ENCODE results near the gene SYT2.

The SYT2 gene

GRCh38 chr1:202590126-202590525, 120.1 kb downstream of the SYT2 start:
- TF ChIP-seq, protein P1, sequence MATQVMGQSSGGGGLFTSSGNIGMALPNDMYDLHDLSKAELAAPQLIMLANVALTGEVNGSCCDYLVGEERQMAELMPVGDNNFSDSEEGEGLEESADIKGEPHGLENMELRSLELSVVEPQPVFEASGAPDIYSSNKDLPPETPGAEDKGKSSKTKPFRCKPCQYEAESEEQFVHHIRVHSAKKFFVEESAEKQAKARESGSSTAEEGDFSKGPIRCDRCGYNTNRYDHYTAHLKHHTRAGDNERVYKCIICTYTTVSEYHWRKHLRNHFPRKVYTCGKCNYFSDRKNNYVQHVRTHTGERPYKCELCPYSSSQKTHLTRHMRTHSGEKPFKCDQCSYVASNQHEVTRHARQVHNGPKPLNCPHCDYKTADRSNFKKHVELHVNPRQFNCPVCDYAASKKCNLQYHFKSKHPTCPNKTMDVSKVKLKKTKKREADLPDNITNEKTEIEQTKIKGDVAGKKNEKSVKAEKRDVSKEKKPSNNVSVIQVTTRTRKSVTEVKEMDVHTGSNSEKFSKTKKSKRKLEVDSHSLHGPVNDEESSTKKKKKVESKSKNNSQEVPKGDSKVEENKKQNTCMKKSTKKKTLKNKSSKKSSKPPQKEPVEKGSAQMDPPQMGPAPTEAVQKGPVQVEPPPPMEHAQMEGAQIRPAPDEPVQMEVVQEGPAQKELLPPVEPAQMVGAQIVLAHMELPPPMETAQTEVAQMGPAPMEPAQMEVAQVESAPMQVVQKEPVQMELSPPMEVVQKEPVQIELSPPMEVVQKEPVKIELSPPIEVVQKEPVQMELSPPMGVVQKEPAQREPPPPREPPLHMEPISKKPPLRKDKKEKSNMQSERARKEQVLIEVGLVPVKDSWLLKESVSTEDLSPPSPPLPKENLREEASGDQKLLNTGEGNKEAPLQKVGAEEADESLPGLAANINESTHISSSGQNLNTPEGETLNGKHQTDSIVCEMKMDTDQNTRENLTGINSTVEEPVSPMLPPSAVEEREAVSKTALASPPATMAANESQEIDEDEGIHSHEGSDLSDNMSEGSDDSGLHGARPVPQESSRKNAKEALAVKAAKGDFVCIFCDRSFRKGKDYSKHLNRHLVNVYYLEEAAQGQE (IDR thresholded peaks at IDR 0.05; ENCODE audit: low read depth) = no peak
- TF ChIP-seq TEAD4 (IDR thresholded peaks at IDR 0.05) = no peak
- no peak for TF ChIP-seq FOXM1 (IDR thresholded peaks at IDR 0.05; ENCODE audit: borderline replicate concordance, low read depth)
- TF ChIP-seq CREB1 (IDR thresholded peaks at IDR 0.05; ENCODE audit: low read depth) = no peak
- no peak for TF ChIP-seq YY1 (IDR thresholded peaks at IDR 0.05; ENCODE audit: low read depth)
- TF ChIP-seq ZBTB7A (IDR thresholded peaks at IDR 0.05; ENCODE audit: low read depth) = no peak

- TF ChIP-seq FOXM1 (IDR thresholded peaks at IDR 0.05; ENCODE audit: borderline replicate concordance, low read depth) = peak; percentile 94
- no peak for TF ChIP-seq CREB1 (IDR thresholded peaks at IDR 0.05; ENCODE audit: low read depth)
- TF ChIP-seq, protein P1 (IDR thresholded peaks at IDR 0.05; ENCODE audit: low read depth) = 0 out of 2 replicates have a peak, but pooled peaks have one; percentile 12
- no peak for TF ChIP-seq TAF1 (IDR thresholded peaks at IDR 0.05; ENCODE audit: low read depth)
- TF ChIP-seq EP300 (IDR thresholded peaks at IDR 0.05; ENCODE audit: borderline replicate concordance) = peak; percentile 99
- TF ChIP-seq TEAD4 (IDR thresholded peaks at IDR 0.05) = peak; percentile 99
- TF ChIP-seq EGR1 (IDR thresholded peaks at IDR 0.05) = peak; percentile 84
- no peak for TF ChIP-seq ZBTB7A (IDR thresholded peaks at IDR 0.05; ENCODE audit: low read depth)
- peak; percentile 35 for TF ChIP-seq RAD21 (IDR thresholded peaks at IDR 0.05; ENCODE audit: low read depth)
- TF ChIP-seq TCF12 (IDR thresholded peaks at IDR 0.05; ENCODE audit: low read depth) = peak; percentile 97
- TF ChIP-seq, protein P2, sequence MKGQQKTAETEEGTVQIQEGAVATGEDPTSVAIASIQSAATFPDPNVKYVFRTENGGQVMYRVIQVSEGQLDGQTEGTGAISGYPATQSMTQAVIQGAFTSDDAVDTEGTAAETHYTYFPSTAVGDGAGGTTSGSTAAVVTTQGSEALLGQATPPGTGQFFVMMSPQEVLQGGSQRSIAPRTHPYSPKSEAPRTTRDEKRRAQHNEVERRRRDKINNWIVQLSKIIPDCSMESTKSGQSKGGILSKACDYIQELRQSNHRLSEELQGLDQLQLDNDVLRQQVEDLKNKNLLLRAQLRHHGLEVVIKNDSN (IDR thresholded peaks at IDR 0.05) = peak; percentile 92
- TF ChIP-seq, protein P3, sequence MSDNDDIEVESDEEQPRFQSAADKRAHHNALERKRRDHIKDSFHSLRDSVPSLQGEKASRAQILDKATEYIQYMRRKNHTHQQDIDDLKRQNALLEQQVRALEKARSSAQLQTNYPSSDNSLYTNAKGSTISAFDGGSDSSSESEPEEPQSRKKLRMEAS (IDR thresholded peaks at IDR 0.05) = peak; percentile 63
- TF ChIP-seq YY1 (IDR thresholded peaks at IDR 0.05; ENCODE audit: low read depth) = no peak
- peak; percentile 94 for TF ChIP-seq NFIC (IDR thresholded peaks at IDR 0.05)
- peak; percentile 73 for TF ChIP-seq CEBPB (IDR thresholded peaks at IDR 0.05)
These were observed 120.9 kb downstream of the SYT2 start for GRCh38 chr1:202589190-202589930.

DNA sequence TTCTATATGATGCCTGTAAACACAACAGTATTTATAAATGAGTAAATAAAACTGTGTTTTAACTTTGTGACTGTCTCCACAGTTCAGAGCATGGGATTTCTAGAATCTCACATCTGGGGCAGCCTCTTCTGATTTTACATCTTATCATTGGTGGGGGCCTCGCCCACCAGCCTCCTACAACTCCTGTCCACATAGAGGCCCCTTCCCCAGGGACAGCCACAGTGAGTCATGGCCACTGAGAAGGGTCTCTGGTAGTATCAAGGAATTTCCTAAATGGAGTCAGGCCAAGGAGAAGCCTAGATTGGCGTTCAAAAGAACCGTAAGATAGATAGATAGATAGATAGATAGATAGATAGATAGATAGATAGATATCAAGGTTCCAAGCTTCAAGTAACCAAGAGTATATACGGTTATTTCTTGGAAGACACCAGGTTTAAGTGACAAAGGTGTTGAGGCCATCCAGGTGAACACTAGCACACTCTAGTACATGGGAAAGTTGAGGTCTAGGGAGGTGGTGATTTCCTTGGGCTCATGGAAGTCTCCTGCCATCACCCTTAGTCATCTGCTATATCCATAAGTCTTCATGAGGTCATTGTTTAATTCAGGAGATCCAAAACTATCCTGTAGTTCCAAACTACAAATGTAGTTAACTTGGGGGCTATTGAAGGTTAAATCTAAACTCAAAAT, 121.6 kb downstream of the SYT2 start:
- TF ChIP-seq TAF1 (IDR thresholded peaks at IDR 0.05; ENCODE audit: low read depth) (no peak), TEAD4 (IDR thresholded peaks at IDR 0.05) (no peak), CREB1 (IDR thresholded peaks at IDR 0.05; ENCODE audit: low read depth) (no peak), NFIC (IDR thresholded peaks at IDR 0.05) (no peak), EP300 (IDR thresholded peaks at IDR 0.05; ENCODE audit: borderline replicate concordance) (no peak), TCF12 (IDR thresholded peaks at IDR 0.05; ENCODE audit: low read depth) (no peak), ZBTB7A (IDR thresholded peaks at IDR 0.05; ENCODE audit: low read depth) (no peak), FOXM1 (IDR thresholded peaks at IDR 0.05; ENCODE audit: borderline replicate concordance, low read depth) (no peak), YY1 (IDR thresholded peaks at IDR 0.05; ENCODE audit: low read depth) (no peak), RAD21 (IDR thresholded peaks at IDR 0.05; ENCODE audit: low read depth) (no peak)
- TF ChIP-seq, protein P3 (IDR thresholded peaks at IDR 0.05) = no peak
- TF ChIP-seq, protein P1 (IDR thresholded peaks at IDR 0.05; ENCODE audit: low read depth) = no peak
- TF ChIP-seq, protein P2 (IDR thresholded peaks at IDR 0.05) = no peak
